Activated T-cell treated with anti-CD3 and anti-CD28 coated beads, Interleukin-2, amount 50 U/mL, for 24 hours (primary cell): ENCODE data around the gene MAML1.
A peak's percentile ranks its signal among the peaks of the same experiment; 100 is the strongest.

Experiments
- DNase-seq: peaks from one replicate; pipeline ENCODE4 v3.0.0-alpha.2; 2020
- H3K27ac Mint-ChIP-seq: 2 replicates; pipeline ENCODE4 v1.8.0; 2020; ENCODE audit warnings: mild to moderate bottlenecking, mixed read lengths
- H3K27me3 Mint-ChIP-seq: 2 replicates; pipeline ENCODE4 v1.8.0; 2020; ENCODE audit warnings: mixed read lengths
- H3K36me3 Mint-ChIP-seq: 2 replicates; pipeline ENCODE4 v1.8.0; 2020; ENCODE audit warnings: low read depth, mixed read lengths
- H3K4me1 Mint-ChIP-seq: 2 replicates; pipeline ENCODE4 v1.8.0; 2020; ENCODE audit warnings: low read depth, mixed read lengths
- H3K4me3 Mint-ChIP-seq: 2 replicates; pipeline ENCODE4 v1.8.0; 2020; ENCODE audit warnings: mild to moderate bottlenecking, moderate library complexity, mixed read lengths
- H3K9me3 Mint-ChIP-seq: 2 replicates; pipeline ENCODE4 v1.8.0; 2020; ENCODE audit warnings: mixed read lengths

MAML1 gene

DNA sequence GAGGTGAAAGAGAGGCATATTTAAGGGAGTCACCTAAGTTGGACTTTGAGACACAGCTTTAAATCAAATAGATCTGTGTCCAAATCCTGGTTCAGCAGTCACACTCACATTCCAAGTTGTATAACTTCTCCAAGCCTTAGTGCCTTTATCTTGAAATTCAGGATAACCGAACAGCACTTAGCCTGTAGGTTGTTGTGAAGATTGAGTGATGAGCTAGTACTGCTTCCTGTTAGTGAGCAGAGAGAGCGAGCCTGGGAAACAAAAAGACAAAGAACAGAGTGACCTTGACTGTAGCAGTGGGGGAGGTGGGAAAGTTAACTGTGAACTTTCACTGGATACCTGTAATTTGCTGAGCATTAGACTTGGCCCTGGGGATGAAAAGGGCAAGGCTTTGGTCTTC lies 22.4 kb downstream of the MAML1 start:
- DNase-seq, result no peak
- no peak overlapping the region for H3K4me3 Mint-ChIP-seq
- no peaks in the 10 kb centered on the region for H3K9me3 Mint-ChIP-seq
- H3K27ac Mint-ChIP-seq, result peak overlapping the region; percentile 62
- no peaks in the 10 kb centered on the region for H3K27me3 Mint-ChIP-seq
- peaks cover 54% of the 10 kb centered on the region for H3K4me1 Mint-ChIP-seq
- peaks cover 22% of the 10 kb centered on the region for H3K36me3 Mint-ChIP-seq

DNA sequence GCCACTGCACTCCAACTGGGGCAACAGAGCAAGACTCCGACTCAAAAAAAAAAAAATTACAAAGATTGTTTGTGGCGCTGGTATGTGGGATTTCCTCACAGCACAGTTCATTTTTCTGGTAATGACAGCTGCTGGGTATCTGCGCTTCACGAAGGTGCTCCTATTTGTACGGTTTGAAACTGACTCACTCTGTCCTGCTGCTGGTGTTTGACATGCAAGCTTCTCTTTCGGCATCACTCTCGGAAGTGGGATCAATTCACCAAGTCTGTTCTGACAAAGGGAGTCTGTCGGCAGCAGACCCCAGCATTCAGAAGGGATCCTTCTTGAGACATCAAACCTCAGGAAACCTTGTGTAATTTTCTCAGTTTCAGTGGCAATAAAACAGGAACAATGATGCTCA lies 26.3 kb downstream of the MAML1 start:
- Mint-ChIP-seq H3K27me3 (no peaks in the 10 kb centered on the region), H3K9me3 (no peaks in the 10 kb centered on the region), H3K4me1 (peaks cover 75% of the 10 kb centered on the region), H3K27ac (peak overlapping the region; percentile 91), H3K36me3 (peaks cover 8% of the 10 kb centered on the region), H3K4me3 (no peak overlapping the region)
- DNase-seq, result no peak

DNA sequence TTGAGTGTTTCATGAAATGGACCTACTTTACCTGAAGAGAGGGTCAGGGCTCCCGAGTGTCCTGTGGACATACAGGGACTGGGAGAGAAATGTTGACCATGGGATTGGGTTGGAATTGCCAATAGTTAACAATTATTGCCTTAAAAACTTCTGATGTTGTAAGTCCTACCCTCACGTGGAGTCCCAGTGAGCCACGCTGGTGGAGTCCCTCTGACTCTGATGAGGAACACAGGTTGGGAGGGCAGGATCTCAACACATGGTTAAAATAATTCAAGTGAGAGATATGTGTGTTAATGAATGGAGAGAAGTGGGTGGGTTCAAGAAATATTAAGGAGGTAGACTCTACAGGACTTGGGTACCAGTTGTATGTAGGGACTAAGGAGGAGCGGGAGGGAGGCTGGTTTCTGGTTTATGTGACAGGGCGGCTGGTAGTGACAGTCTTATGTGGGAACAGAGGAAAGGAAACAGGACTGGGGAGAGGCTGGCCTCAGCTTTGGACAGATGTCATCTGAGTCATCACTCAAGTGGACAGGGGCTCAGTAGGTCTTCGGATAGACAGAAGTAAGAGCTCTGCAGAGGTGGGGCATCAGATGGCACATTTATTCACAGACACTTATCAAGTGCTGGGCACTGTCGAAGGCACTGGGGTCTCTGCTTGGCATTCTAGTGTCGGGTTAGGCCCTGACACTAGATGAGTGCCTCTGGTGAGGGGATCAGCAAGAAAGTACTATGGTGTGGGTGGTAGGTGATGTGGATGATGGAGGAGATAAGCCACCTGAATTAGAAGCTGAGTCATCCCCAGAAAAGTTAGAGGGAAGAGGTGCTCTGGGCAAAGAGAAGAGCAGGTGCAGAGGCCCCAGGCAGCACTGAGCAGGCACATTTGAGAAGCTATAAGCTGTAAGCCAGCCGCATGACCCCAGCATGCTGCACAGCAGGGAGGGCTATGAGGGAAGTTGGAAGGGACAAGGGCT lies 27.2 kb downstream of the MAML1 start:
- H3K27me3 Mint-ChIP-seq, result no peaks in the 10 kb centered on the region
- peak overlapping the region; percentile 91 for H3K27ac Mint-ChIP-seq
- H3K9me3 Mint-ChIP-seq, result no peaks in the 10 kb centered on the region
- peaks cover 11% of the 10 kb centered on the region for H3K36me3 Mint-ChIP-seq
- DNase-seq, result peak; percentile 49
- peak overlapping the region; percentile 16 for H3K4me3 Mint-ChIP-seq
- peaks cover 69% of the 10 kb centered on the region for H3K4me1 Mint-ChIP-seq

DNA sequence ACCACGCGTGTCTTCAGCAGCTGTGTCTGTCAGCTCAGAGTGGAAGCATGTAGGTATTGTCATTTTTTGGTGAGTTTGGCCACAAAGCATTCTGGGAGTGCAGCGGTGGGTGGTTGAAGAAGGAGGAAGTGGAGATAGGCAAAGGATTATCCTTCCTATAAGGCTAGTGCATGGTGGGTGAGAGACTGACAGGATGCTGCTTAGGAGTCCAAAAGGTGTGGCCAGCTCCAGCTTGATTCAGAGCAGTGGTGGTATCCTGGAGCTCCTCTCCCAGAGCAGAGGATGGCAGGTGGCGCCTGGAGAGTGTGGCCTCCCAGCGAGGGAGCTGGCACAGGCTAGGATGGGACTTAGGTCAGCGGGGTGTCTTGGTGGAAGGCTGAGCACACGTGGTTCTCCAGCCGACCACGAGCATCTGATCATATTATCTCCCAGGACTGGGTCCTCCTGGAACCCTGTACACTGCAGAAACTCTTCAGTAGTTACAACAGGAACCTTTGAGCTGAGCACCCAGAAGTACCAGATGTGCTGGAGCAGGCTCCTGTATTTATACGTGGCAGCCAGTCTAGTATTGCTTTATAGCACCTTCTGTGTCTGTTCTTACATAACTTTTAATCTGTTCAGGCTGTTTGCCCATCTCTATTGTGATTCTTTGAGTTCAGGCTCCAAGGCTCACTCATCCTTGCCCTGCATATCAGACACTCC lies 29.6 kb downstream of the MAML1 start:
- peak overlapping the region; percentile 59 for H3K27ac Mint-ChIP-seq
- no peaks in the 10 kb centered on the region for H3K27me3 Mint-ChIP-seq
- H3K9me3 Mint-ChIP-seq, result no peaks in the 10 kb centered on the region
- peaks cover 79% of the 10 kb centered on the region for H3K4me1 Mint-ChIP-seq
- peaks cover 34% of the 10 kb centered on the region for H3K36me3 Mint-ChIP-seq
- no peak for DNase-seq
- no peak overlapping the region for H3K4me3 Mint-ChIP-seq

DNA sequence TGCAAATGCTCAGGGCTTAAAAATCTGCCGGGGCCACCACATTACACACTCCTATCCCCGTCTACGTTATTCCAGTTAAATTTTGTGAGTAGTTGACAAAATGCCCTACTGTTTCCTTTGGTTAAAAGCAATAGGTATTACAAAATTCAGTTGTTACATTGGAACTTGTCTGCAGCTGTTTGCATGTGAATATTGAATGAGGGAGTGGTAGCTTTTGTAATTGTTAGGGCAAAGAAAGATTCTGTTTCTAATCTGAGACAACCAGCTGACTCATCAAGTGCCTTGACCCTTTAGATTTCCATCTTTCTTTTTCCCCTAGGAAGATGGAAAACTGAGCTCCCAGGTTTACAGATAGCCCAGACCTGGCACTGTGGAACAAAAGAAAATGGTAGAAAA lies 30.2 kb downstream of the MAML1 start:
- Mint-ChIP-seq H3K27me3 (no peaks in the 10 kb centered on the region), H3K36me3 (peaks cover 38% of the 10 kb centered on the region), H3K4me1 (peaks cover 79% of the 10 kb centered on the region), H3K4me3 (no peak overlapping the region), H3K9me3 (no peaks in the 10 kb centered on the region), H3K27ac (peak overlapping the region; percentile 59)
- DNase-seq, result no peak

DNA sequence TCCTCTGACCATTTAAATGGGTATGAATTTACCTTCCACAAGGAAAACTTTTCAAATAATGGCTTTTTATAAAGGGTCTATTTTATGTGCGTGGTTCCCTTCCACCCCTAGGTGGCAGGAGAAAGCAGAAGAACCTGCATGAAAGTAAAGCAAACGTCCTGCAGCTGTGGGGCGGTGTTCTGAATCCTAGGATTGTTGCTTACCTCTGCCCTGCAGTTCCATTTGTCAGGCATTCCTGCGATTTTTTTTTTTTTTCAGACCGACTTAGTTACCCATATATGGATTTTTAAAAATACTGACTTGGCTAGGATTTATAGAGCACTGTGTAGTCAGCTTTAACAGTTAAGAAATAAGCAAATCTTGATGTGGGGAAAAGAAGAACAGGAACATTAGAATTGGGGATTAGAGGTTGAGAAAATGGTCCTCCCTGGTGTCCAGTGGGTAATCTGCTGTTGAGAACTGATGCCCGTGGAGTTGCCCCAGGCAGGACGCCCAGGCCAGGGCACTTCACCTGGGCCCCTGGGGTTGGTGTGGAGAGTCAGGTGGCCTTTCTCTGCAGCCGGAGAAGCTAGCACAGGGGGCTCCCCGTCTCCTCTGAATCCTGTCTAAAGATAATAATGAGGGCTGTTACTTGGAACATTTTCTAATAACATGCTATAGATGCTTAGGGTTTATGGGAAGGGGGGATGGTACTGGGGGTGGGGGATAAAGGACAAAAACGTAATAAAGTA lies 30.8 kb downstream of the MAML1 start:
- Mint-ChIP-seq H3K4me1 (peaks cover 82% of the 10 kb centered on the region), H3K4me3 (no peak overlapping the region), H3K36me3 (peaks cover 44% of the 10 kb centered on the region), H3K27me3 (no peaks in the 10 kb centered on the region), H3K9me3 (no peaks in the 10 kb centered on the region), H3K27ac (no peak overlapping the region)
- DNase-seq, result no peak

DNA sequence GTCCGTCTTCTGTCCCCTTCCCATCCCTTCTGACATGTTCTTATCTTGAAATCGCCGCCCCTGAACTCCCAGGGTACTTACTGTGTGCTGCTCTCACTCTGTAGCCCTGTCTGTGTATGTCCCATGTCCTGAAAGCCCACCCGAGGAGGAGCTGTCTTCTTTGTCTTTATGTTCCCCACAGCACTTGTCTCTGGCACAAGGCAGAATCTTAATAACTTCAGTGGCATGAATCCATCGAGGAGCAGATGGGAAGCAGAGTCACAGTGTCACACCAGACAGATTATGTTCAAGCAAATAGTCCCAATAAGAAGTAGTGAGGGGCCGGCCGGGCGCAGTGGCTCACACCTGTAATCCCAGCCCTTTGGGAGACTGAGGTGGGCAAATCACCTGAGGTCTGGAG lies 31.4 kb downstream of the MAML1 start:
- H3K36me3 Mint-ChIP-seq, result peaks cover 48% of the 10 kb centered on the region
- H3K27ac Mint-ChIP-seq, result peak overlapping the region; percentile 31
- no peak overlapping the region for H3K4me3 Mint-ChIP-seq

DNA sequence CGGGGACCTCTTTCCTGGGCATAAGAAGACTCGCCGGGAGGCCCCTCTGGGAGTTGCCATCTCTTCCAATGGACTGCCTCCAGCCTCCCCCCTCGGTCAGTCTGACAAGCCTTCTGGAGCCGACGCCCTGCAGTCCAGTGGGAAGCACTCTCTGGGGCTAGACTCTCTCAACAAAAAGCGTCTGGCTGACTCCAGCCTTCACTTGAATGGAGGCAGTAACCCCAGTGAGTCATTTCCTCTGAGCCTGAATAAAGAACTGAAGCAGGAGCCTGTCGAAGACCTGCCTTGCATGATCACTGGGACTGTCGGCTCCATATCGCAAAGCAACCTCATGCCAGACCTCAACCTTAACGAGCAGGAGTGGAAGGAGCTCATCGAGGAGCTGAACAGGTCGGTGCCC lies 32.8 kb downstream of the MAML1 start:
- peaks cover 58% of the 10 kb centered on the region for H3K36me3 Mint-ChIP-seq
- H3K9me3 Mint-ChIP-seq, result no peaks in the 10 kb centered on the region
- no peak overlapping the region for H3K4me3 Mint-ChIP-seq
- no peak for DNase-seq
- peak overlapping the region; percentile 80 for H3K27ac Mint-ChIP-seq
- peaks cover 76% of the 10 kb centered on the region for H3K4me1 Mint-ChIP-seq
- H3K27me3 Mint-ChIP-seq, result no peaks in the 10 kb centered on the region

More for the DNA sequence above, 31.4 kb downstream of the MAML1 start:
- Mint-ChIP-seq H3K27me3 (no peaks in the 10 kb centered on the region), H3K9me3 (no peaks in the 10 kb centered on the region), H3K4me1 (peaks cover 84% of the 10 kb centered on the region)
- no peak for DNase-seq

DNA sequence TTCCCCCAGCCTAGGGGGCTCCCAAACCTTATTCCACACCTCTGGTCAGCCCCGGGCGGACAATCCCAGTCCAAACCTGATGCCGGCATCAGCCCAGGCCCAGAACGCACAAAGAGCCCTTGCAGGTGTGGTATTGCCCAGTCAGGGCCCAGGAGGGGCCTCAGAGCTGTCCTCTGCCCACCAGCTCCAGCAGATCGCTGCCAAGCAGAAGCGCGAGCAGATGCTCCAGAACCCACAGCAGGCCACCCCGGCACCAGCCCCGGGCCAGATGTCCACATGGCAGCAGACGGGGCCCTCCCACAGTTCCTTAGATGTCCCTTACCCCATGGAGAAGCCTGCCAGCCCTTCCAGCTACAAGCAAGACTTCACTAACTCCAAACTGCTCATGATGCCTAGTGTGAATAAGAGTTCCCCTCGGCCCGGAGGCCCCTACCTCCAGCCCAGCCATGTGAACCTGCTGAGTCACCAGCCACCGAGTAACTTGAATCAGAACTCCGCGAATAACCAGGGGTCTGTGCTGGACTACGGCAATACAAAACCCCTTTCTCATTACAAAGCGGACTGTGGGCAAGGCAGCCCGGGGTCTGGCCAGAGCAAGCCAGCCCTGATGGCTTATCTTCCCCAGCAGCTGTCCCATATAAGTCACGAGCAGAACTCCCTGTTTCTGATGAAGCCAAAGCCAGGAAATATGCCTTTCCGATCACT lies 33.6 kb downstream of the MAML1 start:
- Mint-ChIP-seq H3K9me3 (no peaks in the 10 kb centered on the region), H3K27me3 (no peaks in the 10 kb centered on the region), H3K4me3 (no peak overlapping the region), H3K4me1 (peaks cover 71% of the 10 kb centered on the region), H3K36me3 (peaks cover 66% of the 10 kb centered on the region), H3K27ac (peak overlapping the region; percentile 80)
- DNase-seq, result no peak

DNA sequence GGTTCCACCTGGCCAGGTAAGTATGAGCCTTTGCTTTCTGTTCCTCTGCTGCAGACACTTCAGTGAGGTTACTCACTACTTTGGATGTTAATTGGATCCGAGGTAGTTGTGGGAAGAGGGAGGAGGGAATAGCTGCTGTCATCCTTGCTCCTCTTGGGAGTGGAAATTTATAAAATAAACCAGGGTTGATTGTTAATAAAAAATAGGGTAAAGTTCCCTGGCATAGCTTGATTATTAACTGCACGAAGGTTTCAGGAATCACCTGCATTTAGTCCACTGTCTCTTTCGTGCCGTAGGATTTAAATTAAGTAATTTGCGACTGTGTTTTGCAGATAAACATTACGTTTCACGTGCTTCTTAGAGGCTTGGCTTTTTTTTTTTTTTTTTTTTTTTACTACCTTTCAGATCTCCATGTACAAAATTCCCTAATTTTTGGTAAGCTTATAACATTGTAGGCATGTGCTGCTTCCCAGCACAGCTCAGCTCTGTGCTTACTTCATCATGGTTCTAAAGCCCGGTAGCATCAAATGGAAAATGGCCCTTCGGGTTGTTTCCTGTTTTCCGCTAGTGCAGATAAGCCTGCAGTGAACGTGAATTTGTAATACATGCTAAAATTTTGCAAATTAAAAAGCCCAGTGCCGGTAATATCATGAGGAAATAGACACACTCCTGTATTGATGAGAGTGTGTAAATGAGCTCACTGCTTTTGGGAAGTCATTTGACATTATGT lies 34.3 kb downstream of the MAML1 start:
- Mint-ChIP-seq H3K27me3 (no peaks in the 10 kb centered on the region), H3K36me3 (peaks cover 73% of the 10 kb centered on the region), H3K4me3 (no peak overlapping the region), H3K4me1 (peaks cover 63% of the 10 kb centered on the region), H3K9me3 (no peaks in the 10 kb centered on the region), H3K27ac (peak overlapping the region; percentile 80)
- DNase-seq, result no peak

DNA sequence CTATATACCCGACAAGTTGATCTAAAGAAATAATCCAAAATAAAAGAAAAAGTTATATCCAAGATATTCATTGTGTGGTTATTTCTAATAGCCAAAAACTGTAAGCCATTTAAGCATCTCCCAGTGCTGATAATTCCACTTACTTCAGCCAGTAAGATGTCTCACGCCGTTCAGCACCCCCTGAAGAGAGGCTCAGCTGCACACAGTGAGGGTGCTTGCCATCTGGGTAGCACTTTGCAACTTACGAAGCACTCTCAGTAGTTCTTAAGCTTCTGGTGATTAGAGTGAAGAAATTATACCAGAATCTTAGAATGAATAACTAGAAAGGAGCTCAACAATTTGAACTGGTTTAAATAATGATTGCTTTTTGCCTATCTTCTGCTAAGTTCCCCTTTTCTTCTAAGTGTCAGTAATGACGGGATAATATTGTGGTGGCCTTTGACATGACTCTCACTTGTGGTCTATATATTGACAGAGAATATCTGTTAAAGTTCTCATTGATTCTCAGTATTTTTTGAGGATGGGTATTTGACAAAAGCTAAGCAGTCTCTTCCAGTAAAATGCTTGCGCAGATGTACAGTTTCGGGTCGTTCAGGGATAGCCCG lies 35.0 kb downstream of the MAML1 start:
- Mint-ChIP-seq H3K27ac (peak overlapping the region; percentile 71), H3K27me3 (no peaks in the 10 kb centered on the region), H3K9me3 (no peaks in the 10 kb centered on the region), H3K4me1 (peaks cover 56% of the 10 kb centered on the region), H3K4me3 (no peak overlapping the region), H3K36me3 (peaks cover 80% of the 10 kb centered on the region)
- DNase-seq, result no peak

DNA sequence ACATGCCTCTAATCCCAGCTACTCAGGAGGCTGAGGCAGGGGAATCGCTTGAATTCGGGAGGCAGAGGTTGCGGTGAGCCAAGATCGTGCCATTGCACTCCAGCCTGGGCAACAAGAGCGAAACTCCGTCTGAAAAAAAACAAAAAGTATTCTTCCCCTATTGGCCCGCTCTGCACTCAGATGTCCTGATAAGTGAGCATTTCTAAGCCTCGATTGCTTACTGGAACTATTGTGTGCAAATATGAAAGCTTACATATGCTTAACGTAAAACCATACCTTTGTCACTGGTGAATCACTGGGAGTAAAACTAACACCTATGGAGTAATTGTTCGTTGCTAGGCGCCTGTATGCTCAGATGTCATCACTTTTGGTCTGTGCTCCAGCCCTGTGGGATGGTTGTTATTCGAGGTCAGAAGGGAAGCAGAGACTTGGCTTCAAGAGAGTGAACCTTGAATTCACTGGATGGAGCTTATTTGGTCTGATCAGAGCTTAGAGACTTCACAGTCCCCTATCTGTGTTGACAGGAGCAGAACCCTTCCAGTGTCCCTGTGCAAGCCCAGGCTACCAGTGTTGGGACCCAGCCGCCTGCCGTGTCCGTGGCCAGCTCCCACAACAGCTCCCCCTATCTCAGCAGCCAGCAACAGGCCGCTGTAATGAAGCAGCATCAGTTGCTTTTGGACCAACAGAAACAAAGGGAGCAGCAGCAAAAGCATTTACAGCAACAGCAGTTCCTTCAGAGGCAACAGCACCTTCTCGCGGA lies 35.9 kb downstream of the MAML1 start:
- DNase-seq, result no peak
- no peaks in the 10 kb centered on the region for H3K27me3 Mint-ChIP-seq
- H3K36me3 Mint-ChIP-seq, result peaks cover 89% of the 10 kb centered on the region
- H3K4me1 Mint-ChIP-seq, result peaks cover 47% of the 10 kb centered on the region
- no peaks in the 10 kb centered on the region for H3K9me3 Mint-ChIP-seq
- peak overlapping the region; percentile 71 for H3K27ac Mint-ChIP-seq
- H3K4me3 Mint-ChIP-seq, result no peak overlapping the region

DNA sequence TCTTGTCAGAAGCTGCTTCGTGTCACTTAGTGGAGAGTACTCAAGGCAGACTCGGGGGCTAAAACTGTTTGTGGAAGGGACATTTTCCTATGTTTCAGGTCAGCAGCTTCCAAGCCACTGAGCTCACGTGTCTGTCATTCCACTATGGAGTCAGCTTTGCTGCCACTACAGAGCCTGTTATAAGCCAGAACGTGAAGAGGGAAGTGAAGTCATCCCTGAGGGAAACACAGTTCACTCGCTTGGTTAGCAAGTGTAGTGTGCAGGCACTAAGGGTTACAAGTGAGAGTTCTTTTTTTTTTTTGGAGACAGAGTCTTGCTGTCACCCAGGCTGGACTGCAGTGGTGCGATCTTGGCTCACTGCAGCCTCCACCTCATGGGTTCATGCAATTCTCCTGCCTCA lies 36.6 kb downstream of the MAML1 start:
- DNase-seq, result no peak
- Mint-ChIP-seq H3K27ac (no peak overlapping the region), H3K4me3 (no peak overlapping the region), H3K27me3 (no peaks in the 10 kb centered on the region), H3K36me3 (peaks cover 94% of the 10 kb centered on the region), H3K9me3 (no peaks in the 10 kb centered on the region), H3K4me1 (peaks cover 44% of the 10 kb centered on the region)
